ES-I3 (cell line): Measurements from ENCODE around the gene FREY1.

ENCODE experiments used
- H3K36me3 ChIP-seq: 2 replicates; pipeline ENCODE4 v1.6.1; 2013; ENCODE audit warnings: mild to moderate bottlenecking, low read length, control low read depth, moderate library complexity; ENCODE audit not compliant: insufficient read depth
- H3K4me1 ChIP-seq: 2 replicates; pipeline ENCODE4 v1.6.1; 2013; ENCODE audit warnings: mild to moderate bottlenecking, control low read depth, low read length; ENCODE audit not compliant: insufficient read depth
- H3K9ac ChIP-seq: 2 replicates; pipeline ENCODE4 v1.6.1; 2013; ENCODE audit warnings: low read depth, mild to moderate bottlenecking, low read length, moderate library complexity
- H3K9me3 ChIP-seq: 2 replicates; pipeline ENCODE4 v1.6.1; 2013; ENCODE audit warnings: mild to moderate bottlenecking, low read length, moderate library complexity; ENCODE audit not compliant: control insufficient read depth, insufficient read depth

Gene FREY1

DNA sequence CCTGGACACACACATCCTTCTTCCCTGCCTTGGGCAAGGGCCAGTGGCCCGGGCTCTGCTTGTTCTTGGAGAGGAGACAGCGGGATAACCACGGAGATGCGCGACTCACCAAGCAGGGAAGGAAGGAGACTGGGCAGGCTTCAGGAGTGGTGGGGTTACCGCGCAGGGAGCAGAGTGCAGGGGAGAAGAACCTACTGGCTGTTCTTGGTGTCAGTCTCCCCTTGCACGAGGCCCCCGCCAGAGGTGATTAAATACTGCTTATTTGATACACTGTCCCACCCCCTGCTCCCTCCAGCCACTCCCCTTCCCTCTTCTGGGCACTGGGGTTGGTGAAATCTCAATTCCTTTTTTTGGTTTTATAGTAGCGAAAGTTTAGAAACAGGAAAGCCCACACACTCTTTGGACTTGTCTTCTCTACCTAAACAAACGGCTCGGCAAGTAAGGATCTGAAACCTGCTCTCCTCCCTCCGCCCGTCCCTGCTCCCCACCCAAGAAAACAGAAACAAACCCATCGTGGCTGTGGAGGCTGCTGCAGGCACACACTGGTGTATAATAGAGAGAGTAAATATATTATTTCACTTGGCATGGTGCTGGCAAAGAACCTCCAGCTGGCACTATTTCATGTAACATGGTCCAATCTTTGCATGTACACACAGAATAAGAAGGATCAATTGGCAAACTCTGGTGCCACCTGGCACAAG lies 26.2 kb upstream of the FREY1 start:
- Histone ChIP-seq H3K9ac (no peak overlapping the region), H3K4me1 (peaks cover 3% of the 10 kb centered on the region; the same call in 1 of the 2 replicates), H3K9me3 (no peaks in the 10 kb centered on the region), H3K36me3 (peaks cover 8% of the 10 kb centered on the region; the same call in 1 of the 2 replicates)

DNA sequence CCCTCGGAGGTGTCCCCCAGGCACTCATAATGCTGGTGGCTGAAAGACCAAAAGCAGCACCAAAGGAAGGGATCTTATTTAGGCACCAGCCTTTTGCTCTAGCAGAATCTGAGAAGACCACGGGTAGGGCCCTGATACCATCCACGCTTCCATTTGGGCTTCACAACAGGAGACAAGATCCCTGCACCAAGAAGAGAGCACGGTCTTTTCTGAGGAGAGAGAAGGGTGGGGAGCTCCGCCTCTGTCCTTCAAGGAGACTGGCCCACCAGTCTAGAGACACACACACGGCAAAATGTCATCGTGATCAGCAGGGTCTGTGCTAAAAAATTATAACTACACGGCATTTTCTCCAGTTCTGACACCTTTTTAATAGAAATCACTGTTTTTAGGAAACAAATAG lies 25.1 kb upstream of the FREY1 start:
- Histone ChIP-seq H3K4me1 (no peaks in the 10 kb centered on the region), H3K36me3 (peaks cover 8% of the 10 kb centered on the region; the same call in 1 of the 2 replicates), H3K9me3 (no peaks in the 10 kb centered on the region), H3K9ac (no peak overlapping the region)

DNA sequence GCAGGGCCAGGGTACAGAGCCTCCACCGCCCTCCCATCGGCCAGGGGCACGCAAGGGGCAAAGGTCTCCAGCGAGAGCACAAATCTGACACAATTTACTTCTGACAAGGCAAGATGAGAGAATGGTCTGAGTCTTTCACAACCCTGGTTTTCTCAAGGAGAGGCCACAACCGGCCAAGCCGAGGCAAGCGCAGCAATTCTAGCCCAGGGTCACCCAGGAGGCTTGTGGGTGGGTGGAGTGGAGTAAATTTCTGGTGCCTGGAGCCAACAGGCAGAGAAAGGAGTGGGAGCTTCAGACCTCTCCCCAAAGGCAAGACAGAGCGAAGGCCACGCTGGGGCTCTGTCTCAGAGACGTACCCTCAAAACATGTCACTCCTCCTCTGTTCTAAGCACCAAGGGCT lies 24.7 kb upstream of the FREY1 start:
- Histone ChIP-seq H3K4me1 (no peaks in the 10 kb centered on the region), H3K9me3 (no peaks in the 10 kb centered on the region), H3K9ac (no peak overlapping the region), H3K36me3 (peaks cover 8% of the 10 kb centered on the region; the same call in 1 of the 2 replicates)

GRCh38 chr11:45930951-45931570 lies 24.0 kb upstream of the FREY1 start:
- Histone ChIP-seq H3K9ac (no peak overlapping the region), H3K36me3 (peaks cover 5% of the 10 kb centered on the region; the same call in 1 of the 2 replicates), H3K4me1 (no peaks in the 10 kb centered on the region)

DNA sequence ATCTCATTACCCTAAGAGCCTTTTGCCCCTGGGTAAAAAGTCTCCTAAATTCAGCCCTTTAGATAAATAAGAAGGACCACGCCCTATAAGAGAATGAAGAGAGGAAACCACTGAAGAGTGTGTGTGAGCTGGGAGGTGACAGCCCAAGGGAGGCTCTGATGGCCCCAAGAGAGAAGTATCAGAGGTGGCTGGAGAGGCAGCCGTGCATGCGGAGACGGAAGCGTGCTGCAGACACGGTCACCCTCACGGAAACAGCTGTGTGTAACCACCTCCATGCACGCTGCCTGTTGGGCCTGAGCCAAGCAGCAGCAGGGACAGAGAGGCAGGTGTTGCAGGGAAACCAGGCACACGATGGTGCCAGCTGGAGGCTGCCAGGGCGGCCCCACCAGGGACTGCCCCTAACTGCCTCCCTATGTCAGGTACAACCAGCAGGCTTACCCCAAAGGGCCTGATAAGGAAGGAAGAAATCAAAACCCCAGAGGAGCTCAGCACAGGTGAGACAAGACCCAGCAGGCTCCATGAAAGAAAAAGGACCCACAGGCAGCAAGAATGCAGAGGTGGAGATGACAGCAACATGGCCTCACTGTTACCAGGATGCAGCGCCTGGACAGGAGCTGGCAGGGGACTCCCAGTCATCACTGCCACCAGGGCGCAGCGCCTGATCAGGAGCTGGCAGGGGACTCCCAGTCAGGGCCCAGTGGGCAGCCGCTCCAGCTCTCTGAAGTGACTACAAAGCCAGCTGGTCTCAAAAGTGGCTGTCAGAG lies 23.1 kb upstream of the FREY1 start:
- Histone ChIP-seq H3K36me3 (peaks cover 2% of the 10 kb centered on the region; the same call in 1 of the 2 replicates), H3K9me3 (no peaks in the 10 kb centered on the region), H3K9ac (no peak overlapping the region), H3K4me1 (no peaks in the 10 kb centered on the region)

More at GRCh38 chr11:45930951-45931570, 24.0 kb upstream of the FREY1 start:
- H3K9me3 ChIP-seq: no peaks in the 10 kb centered on the region

GRCh38 chr11:45929486-45930030 lies 22.5 kb upstream of the FREY1 start:
- Histone ChIP-seq H3K36me3 (no peaks in the 10 kb centered on the region; the same call in 1 of the 2 replicates), H3K9me3 (no peaks in the 10 kb centered on the region), H3K4me1 (no peaks in the 10 kb centered on the region), H3K9ac (no peak overlapping the region)

- H3K36me3 ChIP-seq: no peaks in the 10 kb centered on the region; the same call in 1 of the 2 replicates
- no peaks in the 10 kb centered on the region for H3K9me3 ChIP-seq
- no peak overlapping the region for H3K9ac ChIP-seq
- no peaks in the 10 kb centered on the region for H3K4me1 ChIP-seq
Observed at GRCh38 chr11:45928535-45929215, 21.6 kb upstream of the FREY1 start.

GRCh38 chr11:45927684-45928413 lies 20.8 kb upstream of the FREY1 start:
- Histone ChIP-seq H3K4me1 (no peaks in the 10 kb centered on the region), H3K9ac (no peak overlapping the region), H3K9me3 (no peaks in the 10 kb centered on the region), H3K36me3 (no peaks in the 10 kb centered on the region; the same call in 1 of the 2 replicates)

GRCh38 chr11:45927332-45927683 lies 20.2 kb upstream of the FREY1 start:
- Histone ChIP-seq H3K4me1 (no peaks in the 10 kb centered on the region), H3K9ac (no peak overlapping the region), H3K9me3 (no peaks in the 10 kb centered on the region), H3K36me3 (no peaks in the 10 kb centered on the region)

GRCh38 chr11:45926536-45927331 lies 19.7 kb upstream of the FREY1 start:
- Histone ChIP-seq H3K9me3 (no peaks in the 10 kb centered on the region), H3K9ac (no peak overlapping the region), H3K36me3 (no peaks in the 10 kb centered on the region), H3K4me1 (no peaks in the 10 kb centered on the region)

GRCh38 chr11:45926001-45926401 lies 18.9 kb upstream of the FREY1 start:
- no peaks in the 10 kb centered on the region for H3K9me3 ChIP-seq
- H3K36me3 ChIP-seq: no peaks in the 10 kb centered on the region
- no peak overlapping the region for H3K9ac ChIP-seq
- peaks cover 4% of the 10 kb centered on the region for H3K4me1 ChIP-seq

DNA sequence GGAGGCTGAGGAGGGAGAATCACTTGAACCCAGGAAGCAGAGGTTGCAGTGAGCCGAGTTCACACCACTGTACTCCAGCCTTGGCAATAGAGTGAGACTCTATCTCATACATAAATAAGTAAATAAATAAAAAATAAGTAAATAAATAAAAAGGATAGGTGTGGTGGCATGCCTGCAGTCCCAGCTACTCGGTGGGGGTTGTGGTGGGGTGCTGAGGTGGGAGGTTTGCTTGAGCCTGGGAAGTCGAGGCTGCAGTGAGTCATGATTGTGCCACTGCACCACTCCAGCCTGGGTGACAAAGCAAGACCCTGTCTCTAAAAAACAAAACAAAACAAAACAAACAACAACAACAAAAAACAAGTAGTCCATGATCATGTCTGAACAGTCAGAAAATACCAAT lies 18.5 kb upstream of the FREY1 start:
- peaks cover 9% of the 10 kb centered on the region for H3K4me1 ChIP-seq
- no peak overlapping the region for H3K9ac ChIP-seq
- no peaks in the 10 kb centered on the region for H3K36me3 ChIP-seq
- no peaks in the 10 kb centered on the region for H3K9me3 ChIP-seq

DNA sequence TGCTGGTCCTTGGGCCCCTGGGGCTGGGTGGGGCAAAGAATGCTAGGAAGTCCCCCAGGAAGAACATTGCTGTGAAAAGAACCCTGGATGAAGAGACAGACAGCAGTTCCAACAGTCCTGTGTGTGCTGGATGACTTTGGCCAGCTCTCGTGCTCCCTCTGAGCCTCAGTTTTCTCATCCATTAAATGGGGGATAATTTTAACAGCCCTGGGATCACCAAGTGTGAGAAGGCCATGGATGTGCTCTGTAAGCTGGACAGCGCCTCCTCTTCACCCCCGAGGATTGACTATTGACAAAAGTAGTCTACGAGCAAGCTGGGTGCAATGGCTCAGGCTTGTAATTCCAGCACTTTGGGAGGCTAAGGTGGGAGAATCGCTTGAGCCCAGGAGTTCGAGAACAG lies 17.9 kb upstream of the FREY1 start:
- Histone ChIP-seq H3K9me3 (no peaks in the 10 kb centered on the region), H3K9ac (no peak overlapping the region), H3K36me3 (no peaks in the 10 kb centered on the region), H3K4me1 (peaks cover 13% of the 10 kb centered on the region)
